Astrocyte (in vitro differentiated cells and primary cell): ENCODE measurements around the gene MED22. TPM values are rescaled to one million over a fixed set of nuclear protein-coding genes. Genes with fewer than 3 reads are reported as not detected.

Experiments
- DNase-seq: peaks from one replicate; pipeline ENCODE4 v3.0.0-alpha.2; 2010; ENCODE audit warnings: low read depth
- FAIRE-seq: peaks from 2 replicates; lab custom pipeline; 2011; peaks lifted over from hg19 to GRCh38; lab: Jason Lieb, UNC
- H2AFZ ChIP-seq: 2 replicates; pipeline ENCODE4 v1.6.0; 2012; ENCODE audit warnings: low read depth, low read length, inconsistent platforms
- H3K27ac ChIP-seq: 2 replicates; pipeline ENCODE4 v1.5.1; 2011; ENCODE audit warnings: low read depth, low read length, inconsistent platforms
- H3K27me3 ChIP-seq: 2 replicates; pipeline ENCODE4 v1.6.0; 2011; ENCODE audit warnings: low read length, inconsistent platforms; ENCODE audit not compliant: insufficient read depth
- H3K36me3 ChIP-seq: 2 replicates; pipeline ENCODE4 v1.5.1; 2011; ENCODE audit warnings: low read length, inconsistent platforms; ENCODE audit not compliant: insufficient read depth
- H3K4me1 ChIP-seq: 2 replicates; pipeline ENCODE4 v1.5.1; 2011; ENCODE audit warnings: low read length, inconsistent platforms; ENCODE audit not compliant: insufficient read depth
- H3K4me2 ChIP-seq: 2 replicates; pipeline ENCODE4 v1.6.0; 2012; ENCODE audit warnings: low read length, inconsistent platforms
- H3K4me3 ChIP-seq: 2 replicates; pipeline ENCODE4 v1.5.1; 2011; ENCODE audit warnings: low read depth, mild to moderate bottlenecking, low read length, inconsistent platforms; ENCODE audit not compliant: insufficient read depth
- H3K79me2 ChIP-seq: 2 replicates; pipeline ENCODE4 v1.6.0; 2012; ENCODE audit warnings: mild to moderate bottlenecking, low read length, inconsistent platforms; ENCODE audit not compliant: insufficient read depth
- H3K9ac ChIP-seq: 2 replicates; pipeline ENCODE4 v1.6.0; 2012; ENCODE audit warnings: mild to moderate bottlenecking, low read length, inconsistent platforms
- H3K9me3 ChIP-seq: 2 replicates; pipeline ENCODE4 v1.5.1; 2012; ENCODE audit warnings: low read depth, mild to moderate bottlenecking, low read length, inconsistent platforms; ENCODE audit not compliant: insufficient read depth
- H4K20me1 ChIP-seq: 2 replicates; pipeline ENCODE4 v1.6.0; 2012; ENCODE audit warnings: low read length, inconsistent platforms; ENCODE audit not compliant: insufficient read depth
- H3K27ac Mint-ChIP-seq: one replicate; pipeline ENCODE4 v1.8.0; 2021; ENCODE audit warnings: mild to moderate bottlenecking, mixed read lengths; ENCODE audit not compliant: unreplicated experiment
- H3K27me3 Mint-ChIP-seq: one replicate; pipeline ENCODE4 v1.8.0; 2021; ENCODE audit warnings: low read depth, mixed read lengths; ENCODE audit not compliant: unreplicated experiment
- H3K36me3 Mint-ChIP-seq: one replicate; pipeline ENCODE4 v1.8.0; 2021; ENCODE audit warnings: low read depth, mixed read lengths; ENCODE audit not compliant: unreplicated experiment
- H3K4me1 Mint-ChIP-seq: one replicate; pipeline ENCODE4 v1.8.0; 2021; ENCODE audit warnings: low read depth, mixed read lengths; ENCODE audit not compliant: unreplicated experiment
- H3K4me3 Mint-ChIP-seq: one replicate; pipeline ENCODE4 v1.8.0; 2021; ENCODE audit warnings: mild to moderate bottlenecking, moderate library complexity, mixed read lengths; ENCODE audit not compliant: unreplicated experiment
- H3K9me3 Mint-ChIP-seq: one replicate; pipeline ENCODE4 v1.8.0; 2021; ENCODE audit warnings: mild to moderate bottlenecking, mixed read lengths; ENCODE audit not compliant: unreplicated experiment
- EZH2 ChIP-seq: IDR thresholded peaks from 2 replicates; pipeline ENCODE4 v1.6.1; 2012; ENCODE audit warnings: mild to moderate bottlenecking, low read length, inconsistent platforms; ENCODE audit not compliant: insufficient read depth
- total RNA-seq: library from RNA; stranded (reverse); gene quantifications from 2 replicates; pipeline ENCODE4 v1.2.1, GENCODE V29; 2021
- TF ChIP-seq, protein P1 (sequence below): IDR thresholded peaks from 2 replicates; pipeline ENCODE4 v1.5.1; 2011; ENCODE audit warnings: low read depth, mild to moderate bottlenecking, inconsistent platforms, low read length, moderate library complexity; ENCODE audit not compliant: insufficient read depth

Gene MED22
- total RNA-seq, 1 donor from 2014 or later, result 28.8 TPM

DNA sequence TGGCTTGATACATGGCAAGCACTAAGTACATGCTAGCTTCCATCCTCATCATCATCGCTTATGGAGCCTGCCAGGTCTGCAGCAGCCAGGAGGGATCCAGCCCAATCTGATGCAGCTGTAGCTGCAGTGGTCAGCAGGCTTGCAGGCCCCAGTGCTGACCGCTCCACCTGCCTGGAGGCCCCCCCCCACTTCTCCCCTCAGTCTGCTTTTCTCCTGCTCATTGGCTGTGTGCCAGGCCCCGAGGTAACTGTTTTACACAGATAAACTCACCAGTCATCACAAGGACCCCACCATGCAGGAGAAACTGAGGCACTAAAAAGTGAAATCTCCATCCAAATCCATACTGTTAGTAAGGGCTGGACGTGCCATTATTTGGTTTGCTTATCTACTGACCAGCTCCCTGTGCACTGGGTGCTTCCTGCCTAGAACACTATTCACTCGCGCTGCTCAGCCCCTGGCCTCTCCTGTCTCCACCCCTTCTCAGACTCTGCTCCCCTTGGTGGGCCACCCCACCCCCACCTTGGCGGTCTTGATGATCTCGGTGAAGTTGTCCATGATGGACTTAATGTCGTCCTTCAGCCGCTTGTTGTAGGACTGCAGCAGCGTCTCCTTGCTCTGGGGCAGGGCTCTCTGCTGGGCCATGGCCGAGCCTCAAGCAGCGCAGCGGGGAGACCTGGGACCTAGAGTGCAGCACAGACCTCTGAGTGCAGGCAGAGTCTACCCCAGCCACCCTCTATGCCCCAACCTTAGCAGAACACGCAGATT lies 1.7 kb downstream of the MED22 start:
- Mint-ChIP-seq H3K4me3 (peak overlapping the region; percentile 91), H3K27me3 (no peaks in the 10 kb centered on the region), H3K36me3 (peaks cover 25% of the 10 kb centered on the region), H3K4me1 (peaks cover 21% of the 10 kb centered on the region), H3K9me3 (no peaks in the 10 kb centered on the region), H3K27ac (no peak overlapping the region)
- DNase-seq (no peak), FAIRE-seq (no peak)
- TF ChIP-seq, protein P1, sequence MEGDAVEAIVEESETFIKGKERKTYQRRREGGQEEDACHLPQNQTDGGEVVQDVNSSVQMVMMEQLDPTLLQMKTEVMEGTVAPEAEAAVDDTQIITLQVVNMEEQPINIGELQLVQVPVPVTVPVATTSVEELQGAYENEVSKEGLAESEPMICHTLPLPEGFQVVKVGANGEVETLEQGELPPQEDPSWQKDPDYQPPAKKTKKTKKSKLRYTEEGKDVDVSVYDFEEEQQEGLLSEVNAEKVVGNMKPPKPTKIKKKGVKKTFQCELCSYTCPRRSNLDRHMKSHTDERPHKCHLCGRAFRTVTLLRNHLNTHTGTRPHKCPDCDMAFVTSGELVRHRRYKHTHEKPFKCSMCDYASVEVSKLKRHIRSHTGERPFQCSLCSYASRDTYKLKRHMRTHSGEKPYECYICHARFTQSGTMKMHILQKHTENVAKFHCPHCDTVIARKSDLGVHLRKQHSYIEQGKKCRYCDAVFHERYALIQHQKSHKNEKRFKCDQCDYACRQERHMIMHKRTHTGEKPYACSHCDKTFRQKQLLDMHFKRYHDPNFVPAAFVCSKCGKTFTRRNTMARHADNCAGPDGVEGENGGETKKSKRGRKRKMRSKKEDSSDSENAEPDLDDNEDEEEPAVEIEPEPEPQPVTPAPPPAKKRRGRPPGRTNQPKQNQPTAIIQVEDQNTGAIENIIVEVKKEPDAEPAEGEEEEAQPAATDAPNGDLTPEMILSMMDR, result no peak
- TF ChIP-seq EZH2, result no peak
- peaks cover 51% of the 10 kb centered on the region for H4K20me1 ChIP-seq
- H3K36me3 ChIP-seq, result peaks cover 37% of the 10 kb centered on the region
- peak overlapping the region; percentile 98 for H3K4me3 ChIP-seq
- H2AFZ ChIP-seq, result no peak overlapping the region
- H3K4me1 ChIP-seq, result peaks cover 23% of the 10 kb centered on the region
- H3K27me3 ChIP-seq, result no peaks in the 10 kb centered on the region
- no peaks in the 10 kb centered on the region for H3K9me3 ChIP-seq
- H3K27ac ChIP-seq, result no peak overlapping the region
- peak overlapping the region; percentile 90 for H3K4me2 ChIP-seq
- peak overlapping the region; percentile 100 for H3K9ac ChIP-seq
- H3K79me2 ChIP-seq, result peaks cover 59% of the 10 kb centered on the region

DNA sequence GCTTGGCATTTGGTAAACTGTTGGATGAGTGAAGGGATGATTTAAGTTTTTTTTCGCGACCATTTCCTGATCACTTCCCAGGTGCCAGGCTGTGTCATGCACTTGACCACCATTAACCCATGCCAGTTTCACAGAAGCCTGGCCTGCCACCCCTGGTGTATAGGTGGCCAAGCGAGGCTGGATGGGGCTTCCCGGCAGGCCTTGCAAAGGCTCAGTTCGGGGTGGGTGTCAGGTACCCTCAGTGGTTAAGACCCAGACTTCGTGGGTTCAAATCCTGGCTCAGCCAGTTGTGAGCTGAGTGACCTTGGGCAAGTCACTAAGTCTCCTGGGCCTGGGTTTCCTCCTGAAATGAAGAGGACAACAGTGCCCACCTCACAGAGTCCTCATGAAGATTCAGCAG lies 2.3 kb downstream of the MED22 start:
- DNase-seq, result no peak
- H3K9me3 ChIP-seq, result no peaks in the 10 kb centered on the region
- no peak overlapping the region for H2AFZ ChIP-seq
- H3K36me3 ChIP-seq, result peaks cover 31% of the 10 kb centered on the region
- TF ChIP-seq EZH2, result no peak
- TF ChIP-seq, protein P1, result no peak
- H4K20me1 ChIP-seq, result peaks cover 45% of the 10 kb centered on the region
- no peaks in the 10 kb centered on the region for H3K27me3 Mint-ChIP-seq
- H3K36me3 Mint-ChIP-seq, result peaks cover 28% of the 10 kb centered on the region
- H3K4me3 ChIP-seq, result no peak overlapping the region
- no peak overlapping the region for H3K27ac ChIP-seq
- no peaks in the 10 kb centered on the region for H3K9me3 Mint-ChIP-seq
- H3K4me2 ChIP-seq, result no peak overlapping the region
- H3K27me3 ChIP-seq, result no peaks in the 10 kb centered on the region
- H3K4me3 Mint-ChIP-seq, result peak overlapping the region; percentile 91
- no peak overlapping the region for H3K27ac Mint-ChIP-seq
- no peak for FAIRE-seq
- peaks cover 20% of the 10 kb centered on the region for H3K4me1 Mint-ChIP-seq
- peaks cover 23% of the 10 kb centered on the region for H3K4me1 ChIP-seq
- no peak overlapping the region for H3K9ac ChIP-seq
- peaks cover 53% of the 10 kb centered on the region for H3K79me2 ChIP-seq

DNA sequence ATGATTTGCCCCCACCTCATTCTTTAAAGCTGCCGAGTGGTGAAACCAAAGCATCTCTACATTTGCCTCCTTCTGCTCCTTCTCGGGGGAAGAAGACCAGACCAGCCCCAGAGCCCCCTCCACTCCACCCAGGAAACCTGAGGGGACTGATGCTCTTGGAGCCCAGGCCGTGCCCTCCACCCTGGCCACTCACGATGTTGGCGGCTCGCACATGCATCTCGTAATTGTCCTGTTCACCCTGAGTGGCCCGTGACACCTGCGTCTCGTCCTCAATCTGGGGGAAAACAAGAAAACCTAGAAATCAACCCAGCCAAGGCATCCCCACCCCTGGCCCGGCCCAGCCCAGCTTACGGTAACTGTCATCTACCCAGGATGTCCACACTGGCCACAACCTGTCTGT lies 3.0 kb downstream of the MED22 start:
- H3K36me3 ChIP-seq, result peaks cover 31% of the 10 kb centered on the region

More for the DNA sequence above, 3.0 kb downstream of the MED22 start:
- FAIRE-seq, result no peak
- H3K27ac Mint-ChIP-seq, result no peak overlapping the region
- no peak overlapping the region for H2AFZ ChIP-seq
- H3K27me3 Mint-ChIP-seq, result no peaks in the 10 kb centered on the region
- peaks cover 39% of the 10 kb centered on the region for H4K20me1 ChIP-seq
- H3K9me3 ChIP-seq, result no peaks in the 10 kb centered on the region
- no peak overlapping the region for H3K4me3 Mint-ChIP-seq
- no peak overlapping the region for H3K4me2 ChIP-seq
- peaks cover 47% of the 10 kb centered on the region for H3K79me2 ChIP-seq
- no peak overlapping the region for H3K4me3 ChIP-seq
- H3K4me1 Mint-ChIP-seq, result peaks cover 14% of the 10 kb centered on the region
- no peak for DNase-seq
- H3K36me3 Mint-ChIP-seq, result peaks cover 25% of the 10 kb centered on the region
- no peak overlapping the region for H3K27ac ChIP-seq
- H3K4me1 ChIP-seq, result peaks cover 18% of the 10 kb centered on the region
- H3K27me3 ChIP-seq, result no peaks in the 10 kb centered on the region
- TF ChIP-seq, protein P1, result no peak
- TF ChIP-seq EZH2, result no peak
- no peaks in the 10 kb centered on the region for H3K9me3 Mint-ChIP-seq
- no peak overlapping the region for H3K9ac ChIP-seq
